ENCODE data around the gene KCNJ4. TPM values are rescaled to one million over a fixed set of nuclear protein-coding genes. Genes with fewer than 3 reads are reported as not detected.

The KCNJ4 gene
- total RNA-seq, 4 donors from 2014 or later, result not detected

- H3K27me3 ChIP-seq, result peaks cover 36% of the 10 kb centered on the region
- no peak for TF ChIP-seq CTCF (IDR thresholded peaks at IDR 0.05)
- no peak for TF ChIP-seq EP300 (IDR thresholded peaks at IDR 0.05; ENCODE audit: low read depth)
- peak; percentile 43 for TF ChIP-seq POLR2A (IDR thresholded peaks at IDR 0.05)
- TF ChIP-seq POLR2AphosphoS5 (IDR thresholded peaks at IDR 0.05), result peak in 2 of 3 donors; percentile 37 to 61
- intact Hi-C loops (cut with DNase I; ENCODE audit: low total_unique reads), result no loop called here
- H3K36me3 ChIP-seq, result no peaks in the 10 kb centered on the region
- no peaks in the 10 kb centered on the region for H3K9me3 ChIP-seq
- H3K4me1 ChIP-seq, result peaks cover 0 to 18% (median 14%) of the 10 kb centered on the region in 4 donors
- H3K27ac ChIP-seq, result peak within 1 kb of the TSS in 3 of 4 donors; percentile 45 to 66 (median 62)
- peak within 1 kb of the TSS; percentile 33 to 60 (median 49) for H3K4me3 ChIP-seq
- DNase-seq, result peak; percentile 80
- WGBS, 2 donors (ENCODE audit: low coverage in 1 of 2), result 4% methylated on average over 18 of the region's 53 CpGs; no CpG with 5 or more reads in 1 of the 2 donors
- in situ Hi-C loops (cut with MboI; ENCODE audit: low pct_ligation_motif_present in 1 of 4, low pct_unique_long_range_greater_than_20kb in 1 of 4, low sequenced_read_pairs in 3 of 4), result no loop called here
Measured at GRCh38 chr22:38467904-38468442, 13.0 kb upstream of the KCNJ4 start, which contains the start of gene KDELR3. KDELR3 (plus strand) TSS chr22:38468096; CDS start chr22:38468234, 138 bp downstream.

- DNase-seq, result peak; percentile 56
Measured at GRCh38 chr22:38467438-38467903, 12.5 kb upstream of the KCNJ4 start.

GRCh38 chr22:38465673-38466490 is 10.9 kb upstream of the KCNJ4 start:
- TF ChIP-seq CTCF (IDR thresholded peaks at IDR 0.05) (no peak), POLR2A (IDR thresholded peaks at IDR 0.05) (no peak), EP300 (IDR thresholded peaks at IDR 0.05; ENCODE audit: low read depth) (no peak), POLR2AphosphoS5 (IDR thresholded peaks at IDR 0.05) (no peak)
- peaks cover 0 to 26% (median 21%) of the 10 kb centered on the region in 4 donors for H3K4me1 ChIP-seq
- no peaks in the 10 kb centered on the region for H3K9me3 ChIP-seq
- H3K36me3 ChIP-seq, result no peaks in the 10 kb centered on the region
- intact Hi-C loops (cut with DNase I; ENCODE audit: low total_unique reads), result no loop called here
- WGBS, 2 donors (ENCODE audit: low coverage in 1 of 2), result 63% methylated on average over 25 of the region's 26 CpGs; no CpG with 5 or more reads in 1 of the 2 donors
- DNase-seq, result peak; percentile 33
- in situ Hi-C loops (cut with MboI; ENCODE audit: low pct_ligation_motif_present in 1 of 4, low pct_unique_long_range_greater_than_20kb in 1 of 4, low sequenced_read_pairs in 3 of 4), result no loop called here
- H3K27ac ChIP-seq, result no peak overlapping the region
- no peak overlapping the region for H3K4me3 ChIP-seq
- peaks cover 57% of the 10 kb centered on the region for H3K27me3 ChIP-seq

More at GRCh38 chr22:38467438-38467903, 12.5 kb upstream of the KCNJ4 start:
- WGBS, 2 donors (ENCODE audit: low coverage in 1 of 2), result 21% methylated on average over 17 of the region's 20 CpGs; no CpG with 5 or more reads in 1 of the 2 donors
- Histone ChIP-seq H3K9me3 (no peaks in the 10 kb centered on the region), H3K4me3 (peak overlapping the region; percentile 33 to 60 (median 49)), H3K4me1 (peaks cover 0 to 18% (median 14%) of the 10 kb centered on the region in 4 donors), H3K27me3 (peaks cover 41% of the 10 kb centered on the region), H3K27ac (peak overlapping the region in 3 of 4 donors; percentile 45 to 66 (median 62)), H3K36me3 (no peaks in the 10 kb centered on the region)
- in situ Hi-C loops (cut with MboI; ENCODE audit: low pct_ligation_motif_present in 1 of 4, low pct_unique_long_range_greater_than_20kb in 1 of 4, low sequenced_read_pairs in 3 of 4), result no loop called here
- TF ChIP-seq POLR2AphosphoS5 (IDR thresholded peaks at IDR 0.05) (no peak), EP300 (IDR thresholded peaks at IDR 0.05; ENCODE audit: low read depth) (no peak), POLR2A (IDR thresholded peaks at IDR 0.05) (no peak), CTCF (IDR thresholded peaks at IDR 0.05) (no peak)
- intact Hi-C loops (cut with DNase I; ENCODE audit: low total_unique reads), result no loop called here

- DNase-seq, result no peak
- H3K4me3 ChIP-seq, result no peak overlapping the region
- 78 to 80% methylated on average over 4 to 10 of the region's 10 CpGs for WGBS, 2 donors (ENCODE audit: low coverage in 1 of 2)
- peaks cover 0 to 26% (median 21%) of the 10 kb centered on the region in 4 donors for H3K4me1 ChIP-seq
- in situ Hi-C loops (cut with MboI; ENCODE audit: low pct_ligation_motif_present in 1 of 4, low pct_unique_long_range_greater_than_20kb in 1 of 4, low sequenced_read_pairs in 3 of 4), result no loop called here
- intact Hi-C loops (cut with DNase I; ENCODE audit: low total_unique reads), result no loop called here
- no peaks in the 10 kb centered on the region for H3K9me3 ChIP-seq
- no peak for TF ChIP-seq CTCF (IDR thresholded peaks at IDR 0.05)
- no peak for TF ChIP-seq POLR2A (IDR thresholded peaks at IDR 0.05)
- TF ChIP-seq POLR2AphosphoS5 (IDR thresholded peaks at IDR 0.05), result no peak
- no peak for TF ChIP-seq EP300 (IDR thresholded peaks at IDR 0.05; ENCODE audit: low read depth)
- no peaks in the 10 kb centered on the region for H3K36me3 ChIP-seq
- H3K27ac ChIP-seq, result no peak overlapping the region
- H3K27me3 ChIP-seq, result peaks cover 63% of the 10 kb centered on the region
Measured at GRCh38 chr22:38464992-38465672, 10.1 kb upstream of the KCNJ4 start.
